Mesodermal cell (in vitro differentiated cells): Measurements from ENCODE around the gene MFGE8. TPM values are rescaled to one million over a fixed set of nuclear protein-coding genes. Genes with fewer than 3 reads are reported as not detected.

ENCODE experiments used
- H3K27ac ChIP-seq: 2 replicates; pipeline ENCODE4 v1.7.0; 2013; ENCODE audit warnings: mild to moderate bottlenecking, low read depth, low read length, moderate library complexity; ENCODE audit not compliant: severe bottlenecking
- H3K36me3 ChIP-seq: 2 replicates; pipeline ENCODE4 v1.7.1; 2013; ENCODE audit warnings: mild to moderate bottlenecking, low read length, moderate library complexity; ENCODE audit not compliant: control insufficient read depth, insufficient read depth
- H3K4me1 ChIP-seq: one replicate; pipeline ENCODE4 v1.7.1; 2013; ENCODE audit warnings: mild to moderate bottlenecking, low read length; ENCODE audit not compliant: insufficient read depth, control insufficient read depth, poor library complexity, severe bottlenecking
- H3K4me3 ChIP-seq: 2 replicates; pipeline ENCODE4 v1.7.0; 2013; ENCODE audit warnings: low read length, control low read depth, mild to moderate bottlenecking; ENCODE audit not compliant: insufficient read depth, poor library complexity, severe bottlenecking; ENCODE audit errors: extremely low read depth
- H3K9me3 ChIP-seq: 2 replicates; pipeline ENCODE4 v1.7.1; 2013; ENCODE audit warnings: mild to moderate bottlenecking, low read length, moderate library complexity; ENCODE audit not compliant: control insufficient read depth
- WGBS, 2 experiments: methylation state at CpG; one replicate each; pipeline ENCODE4 v1.1.5; 2013; ENCODE audit warnings: missing lambda C conversion rate in 2 of 2; ENCODE audit not compliant: insufficient coverage in 2 of 2; 5-methylcytosine and 5-hydroxymethylcytosine counted together
- polyA plus RNA-seq, 2 experiments: library from polyadenylated mRNA; stranded (reverse); fragments of 50-300 nt; gene quantifications; one replicate each; pipeline ENCODE4 v1.2.3, GENCODE V29; 2013

Gene MFGE8, protein sequence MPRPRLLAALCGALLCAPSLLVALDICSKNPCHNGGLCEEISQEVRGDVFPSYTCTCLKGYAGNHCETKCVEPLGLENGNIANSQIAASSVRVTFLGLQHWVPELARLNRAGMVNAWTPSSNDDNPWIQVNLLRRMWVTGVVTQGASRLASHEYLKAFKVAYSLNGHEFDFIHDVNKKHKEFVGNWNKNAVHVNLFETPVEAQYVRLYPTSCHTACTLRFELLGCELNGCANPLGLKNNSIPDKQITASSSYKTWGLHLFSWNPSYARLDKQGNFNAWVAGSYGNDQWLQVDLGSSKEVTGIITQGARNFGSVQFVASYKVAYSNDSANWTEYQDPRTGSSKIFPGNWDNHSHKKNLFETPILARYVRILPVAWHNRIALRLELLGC
- 379 TPM for polyA plus RNA-seq (2013, experiment 1 of 2)
- polyA plus RNA-seq (2013, experiment 2 of 2), result 378 TPM

- 1 to 2% methylated on average over 26 to 37 of the region's 67 CpGs for WGBS, 2 experiments
- Histone ChIP-seq H3K36me3 (peaks cover 28% of the 10 kb centered on the region), H3K4me3 (peak within 1 kb of the TSS; percentile 86), H3K27ac (peak within 1 kb of the TSS; percentile 89), H3K4me1 (peaks cover 14% of the 10 kb centered on the region), H3K9me3 (no peaks in the 10 kb centered on the region)
Observed at GRCh38 chr15:88913017-88913849, at the start of gene MFGE8. Gene MFGE8 (minus strand): TSS chr15:88913379. CDS start chr15:88913319, 60 bp downstream.

DNA sequence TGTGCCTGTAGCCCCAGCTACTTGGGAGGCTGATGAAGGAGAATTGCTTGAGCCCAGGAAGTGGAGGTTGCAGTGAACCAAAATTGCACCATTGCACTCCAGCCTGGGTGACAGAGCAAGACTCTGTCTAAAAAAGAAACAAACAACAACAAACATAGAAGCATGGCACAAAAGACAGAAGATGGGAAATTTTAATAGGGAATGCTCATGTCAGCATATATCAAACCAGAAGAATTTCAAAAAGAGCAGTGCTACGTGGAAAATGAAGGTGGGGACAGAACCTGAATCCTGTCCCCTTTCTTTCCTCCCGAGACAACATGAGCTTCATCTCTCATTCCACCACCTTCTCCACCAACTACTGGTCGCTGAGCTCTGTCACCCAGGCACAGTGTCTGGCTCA, 46.3 kb upstream of the MFGE8 start:
- 82 to 88% methylated on average over 2 of the region's 3 CpGs for WGBS, 2 experiments
- Histone ChIP-seq H3K9me3 (no peaks in the 10 kb centered on the region), H3K4me3 (no peak overlapping the region), H3K4me1 (no peaks in the 10 kb centered on the region), H3K27ac (no peak overlapping the region), H3K36me3 (no peaks in the 10 kb centered on the region)

GRCh38 chr15:88956906-88957305, 43.7 kb upstream of the MFGE8 start:
- no peaks in the 10 kb centered on the region for H3K9me3 ChIP-seq
- no peaks in the 10 kb centered on the region for H3K4me1 ChIP-seq
- 89 to 100% methylated on average over 1 of the region's 1 CpG for WGBS, 2 experiments
- no peak overlapping the region for H3K27ac ChIP-seq
- H3K4me3 ChIP-seq, result no peak overlapping the region
- H3K36me3 ChIP-seq, result no peaks in the 10 kb centered on the region

DNA sequence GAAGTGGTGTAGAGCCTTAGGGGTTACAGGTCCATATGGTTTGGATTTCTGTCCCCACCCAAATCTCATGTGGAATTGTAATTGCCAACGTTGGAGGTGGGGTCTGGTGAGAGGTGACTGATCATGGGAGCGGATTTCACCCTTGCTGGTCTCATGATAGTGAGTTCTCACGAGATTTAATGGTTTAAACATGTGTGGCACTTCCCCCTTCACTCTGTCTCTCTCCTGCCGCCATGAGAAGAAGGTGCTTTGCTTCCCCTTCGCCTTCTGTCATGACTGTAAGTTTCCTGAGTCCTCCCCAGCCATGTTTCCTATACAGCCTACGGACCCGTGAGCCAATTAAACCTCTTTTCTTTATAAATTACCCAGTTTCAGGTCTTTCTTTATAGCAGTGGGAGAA, 43.1 kb upstream of the MFGE8 start:
- 86 to 90% methylated on average over 4 to 5 of the region's 7 CpGs for WGBS, 2 experiments
- Histone ChIP-seq H3K4me3 (no peak overlapping the region), H3K36me3 (no peaks in the 10 kb centered on the region), H3K27ac (no peak overlapping the region), H3K9me3 (no peaks in the 10 kb centered on the region), H3K4me1 (no peaks in the 10 kb centered on the region)

GRCh38 chr15:88954431-88955277, 41.5 kb upstream of the MFGE8 start:
- H3K9me3 ChIP-seq, result no peaks in the 10 kb centered on the region
- H3K27ac ChIP-seq, result no peak overlapping the region
- no peaks in the 10 kb centered on the region for H3K36me3 ChIP-seq
- H3K4me1 ChIP-seq, result no peaks in the 10 kb centered on the region
- H3K4me3 ChIP-seq, result no peak overlapping the region
- 90 to 92% methylated on average over 10 to 13 of the region's 15 CpGs for WGBS, 2 experiments

DNA sequence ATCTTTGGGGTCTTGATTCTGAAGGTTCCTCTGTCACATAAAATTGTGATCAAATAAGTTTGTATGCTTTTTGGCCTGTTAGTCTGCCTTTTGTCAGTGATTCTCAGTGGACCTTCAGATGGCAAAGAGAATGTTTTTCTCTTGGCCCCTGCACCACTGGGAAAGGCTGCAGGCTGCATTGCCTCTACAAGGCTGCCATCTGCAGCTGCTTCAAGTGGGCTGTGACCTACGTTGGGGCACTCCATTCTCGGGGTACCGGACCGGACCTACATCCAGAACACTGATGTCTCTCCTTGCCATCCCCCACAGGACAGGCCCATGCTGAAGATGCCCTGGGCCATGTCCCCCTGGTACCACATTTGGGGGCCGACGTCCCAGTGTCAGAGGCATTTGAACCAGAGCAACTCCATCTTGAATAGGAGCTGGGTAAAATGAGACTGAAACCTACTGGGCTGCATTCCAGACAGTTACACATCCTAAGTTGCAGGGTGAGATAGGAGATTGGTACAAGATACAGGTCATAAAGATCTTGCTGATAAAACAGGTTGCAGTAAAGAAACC, 37.5 kb upstream of the MFGE8 start:
- Histone ChIP-seq H3K4me1 (no peaks in the 10 kb centered on the region), H3K36me3 (no peaks in the 10 kb centered on the region), H3K9me3 (no peaks in the 10 kb centered on the region), H3K27ac (no peak overlapping the region), H3K4me3 (no peak overlapping the region)
- WGBS, 2 experiments, result 97% methylated on average over 5 of the region's 6 CpGs; no CpG with 5 or more reads in 1 of the 2 experiments

GRCh38 chr15:88949734-88950400, 36.7 kb upstream of the MFGE8 start:
- Histone ChIP-seq H3K36me3 (no peaks in the 10 kb centered on the region), H3K27ac (no peak overlapping the region), H3K4me1 (no peaks in the 10 kb centered on the region), H3K9me3 (no peaks in the 10 kb centered on the region), H3K4me3 (no peak overlapping the region)
- WGBS, 2 experiments, result 81 to 89% methylated on average over 4 to 5 of the region's 5 CpGs

DNA sequence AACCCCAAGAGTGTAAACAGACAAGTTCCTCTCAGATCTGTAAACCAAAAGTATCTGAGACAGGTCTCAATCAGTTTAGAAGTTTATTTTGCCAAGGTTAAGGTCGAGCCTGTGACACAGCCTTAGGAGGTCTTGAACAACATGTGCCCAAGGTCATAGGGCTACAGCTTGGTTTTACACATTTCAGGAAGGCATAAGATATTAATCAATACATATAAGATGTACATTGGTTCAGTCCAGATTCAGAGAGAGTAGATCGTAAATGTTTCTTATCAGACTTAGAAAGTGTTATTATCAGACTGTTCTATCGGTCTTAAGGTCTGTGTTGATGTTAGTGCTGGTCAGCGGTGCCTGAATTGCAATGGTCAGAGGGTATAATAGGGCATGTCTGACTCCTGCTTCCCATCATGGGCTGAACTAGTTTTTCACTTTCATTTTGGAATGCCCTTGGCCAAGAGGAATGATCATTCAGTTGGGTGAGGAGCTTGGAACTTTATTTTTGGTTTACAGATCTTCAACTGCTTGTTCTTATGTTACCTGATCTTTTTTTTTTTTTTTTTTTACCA, 27.0 kb upstream of the MFGE8 start:
- 92 to 100% methylated on average over 3 of the region's 4 CpGs for WGBS, 2 experiments
- Histone ChIP-seq H3K4me1 (no peaks in the 10 kb centered on the region), H3K36me3 (no peaks in the 10 kb centered on the region), H3K27ac (no peak overlapping the region), H3K9me3 (no peaks in the 10 kb centered on the region), H3K4me3 (no peak overlapping the region)

DNA sequence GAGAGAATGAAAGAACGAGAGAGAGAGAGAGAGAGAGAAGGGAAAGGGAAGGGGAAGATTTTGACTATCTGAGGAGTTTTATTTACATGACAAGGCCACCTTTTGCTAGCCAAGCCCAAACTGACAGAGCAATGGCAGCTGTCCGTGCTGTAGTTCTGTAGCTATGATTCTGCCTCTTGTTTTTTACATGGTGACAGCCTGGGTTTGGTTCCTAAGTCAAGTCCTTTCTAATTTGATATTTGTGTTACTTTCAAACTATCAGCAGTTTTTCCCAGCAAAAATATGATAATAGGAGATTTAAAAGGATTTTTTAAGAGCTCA, 26.3 kb upstream of the MFGE8 start:
- H3K4me1 ChIP-seq, result no peaks in the 10 kb centered on the region
- 71 to 84% methylated on average over 2 of the region's 2 CpGs for WGBS, 2 experiments

More for the DNA sequence above, 26.3 kb upstream of the MFGE8 start:
- H3K4me3 ChIP-seq, result no peak overlapping the region
- H3K36me3 ChIP-seq, result no peaks in the 10 kb centered on the region
- peaks cover 1% of the 10 kb centered on the region for H3K9me3 ChIP-seq
- H3K27ac ChIP-seq, result no peak overlapping the region
